Occipital lobe (tissue), 2 donors: ENCODE data around the gene GMDS. TPM values are rescaled to one million over a fixed set of nuclear protein-coding genes. Genes with fewer than 3 reads are reported as not detected.

ENCODE experiments used
- DNase-seq: peaks from one replicate; lab custom pipeline; 2025; lab: John Stamatoyannopoulos, UW
- total RNA-seq: library from RNA; depleted of rRNA; stranded (reverse); fragments of >200 nt; gene quantifications from one replicate; pipeline ENCODE4 v1.2.3, GENCODE V29; 2014

The GMDS gene
- total RNA-seq, 1 donor from 2014 or later = 6.1 TPM

- no peak for DNase-seq
Observed at GRCh38 chr6:2240961-2241360, 4.4 kb downstream of the GMDS start.

GRCh38 chr6:2237001-2237400 is 8.4 kb downstream of the GMDS start:
- DNase-seq = no peak

- no peak for DNase-seq
Observed at GRCh38 chr6:2235777-2236495, 9.5 kb downstream of the GMDS start.

GRCh38 chr6:2232445-2232844 is 13.0 kb downstream of the GMDS start:
- DNase-seq = no peak

GRCh38 chr6:2231438-2231837 is 14.0 kb downstream of the GMDS start:
- DNase-seq = no peak

- no peak for DNase-seq
Observed at GRCh38 chr6:2230659-2231277, 14.6 kb downstream of the GMDS start.

GRCh38 chr6:2229742-2230141 is 15.7 kb downstream of the GMDS start:
- DNase-seq = no peak

- DNase-seq = no peak
Observed at GRCh38 chr6:2229039-2229438, 16.4 kb downstream of the GMDS start.

GRCh38 chr6:2228392-2228791 is 17.0 kb downstream of the GMDS start:
- DNase-seq = no peak

GRCh38 chr6:2226775-2227174 is 18.6 kb downstream of the GMDS start:
- no peak for DNase-seq

GRCh38 chr6:2225422-2226392 is 19.7 kb downstream of the GMDS start:
- no peak for DNase-seq

- DNase-seq = no peak
Observed at GRCh38 chr6:2224847-2225382, 20.5 kb downstream of the GMDS start.

- DNase-seq = no peak
Observed at GRCh38 chr6:2222275-2222842, 23.0 kb downstream of the GMDS start.

GRCh38 chr6:2221726-2222274 is 23.6 kb downstream of the GMDS start:
- DNase-seq = no peak

GRCh38 chr6:2220154-2220553 is 25.3 kb downstream of the GMDS start:
- DNase-seq = no peak

- no peak for DNase-seq
Observed at GRCh38 chr6:2218866-2219265, 26.5 kb downstream of the GMDS start.

- DNase-seq = no peak
Observed at GRCh38 chr6:2216794-2217383, 28.5 kb downstream of the GMDS start.

- DNase-seq = no peak
Observed at GRCh38 chr6:2215342-2215741, 30.1 kb downstream of the GMDS start.

- no peak for DNase-seq
Observed at GRCh38 chr6:2213086-2213485, 32.3 kb downstream of the GMDS start.

GRCh38 chr6:2209226-2209809 is 36.1 kb downstream of the GMDS start:
- no peak for DNase-seq
